SK-N-SH (cell line): Measurements from ENCODE around the gene SPTAN1.

Experiments
- CHD2 ChIP-seq: fragments of 150-350 bp; IDR thresholded peaks from 2 replicates; pipeline ENCODE4 v1.6.1; 2018; ENCODE audit warnings: low read length; ENCODE audit not compliant: partially characterized antibody
- CTCF ChIP-seq: fragments of 200-600 bp; sonication (generic); IDR thresholded peaks from 2 replicates; pipeline ENCODE4 v1.6.1; 2017; ENCODE audit warnings: antibody characterized with exemption, mild to moderate bottlenecking, moderate library complexity
- EP300 ChIP-seq, 2 experiments: IDR thresholded peaks; 2 replicates each; pipeline versions ENCODE4 v1.4.0 to v1.6.1; 2012; ENCODE audit warnings: borderline replicate concordance in 1 of 2, low read depth in 1 of 2, low read length in 1 of 2
- MEF2A ChIP-seq: IDR thresholded peaks from 2 replicates; pipeline ENCODE4 v1.4.0; 2012; ENCODE audit warnings: low read depth, borderline replicate concordance
- MXI1 ChIP-seq: IDR thresholded peaks from 2 replicates; pipeline ENCODE4 v1.6.1; 2012; ENCODE audit warnings: mild to moderate bottlenecking, low read depth, low read length, improper control_type of control experiment
- PBX3 ChIP-seq: IDR thresholded peaks from 2 replicates; pipeline ENCODE4; 2012
- REST ChIP-seq: IDR thresholded peaks from 2 replicates; pipeline ENCODE4 v1.6.1; 2012; ENCODE audit warnings: mild to moderate bottlenecking, low read depth, low read length, moderate library complexity

GRCh38 chr9:128600099-128600498 is 47.7 kb downstream of the SPTAN1 start:
- TF ChIP-seq EP300 (IDR thresholded peaks at IDR 0.05; ENCODE audit: borderline replicate concordance in 1 of 2, low read depth in 1 of 2, low read length in 1 of 2) = no peak
- no peak for TF ChIP-seq CTCF
- no peak for TF ChIP-seq PBX3
- no peak for TF ChIP-seq MEF2A
- no peak for TF ChIP-seq REST
- TF ChIP-seq CHD2 = no peak
- no peak for TF ChIP-seq MXI1
